CD4-positive, CD25-positive, alpha-beta regulatory T cell (primary cell): ENCODE results near the gene AP4M1. TPM values are rescaled to one million over a fixed set of nuclear protein-coding genes. Genes with fewer than 3 reads are reported as not detected.

ENCODE experiments used
- ATAC-seq, 2 donors: fragments of 150-1000 bp; cut with Tn5 transposase; one replicate each; pipeline ENCODE4 v1.10.0; 2021; ENCODE audit warnings: low read depth in 2 of 2, moderate number of reproducible peaks in 2 of 2, moderate library complexity in 1 of 2
- DNase-seq, 3 donors: peaks; one replicate each; pipeline versions ENCODE4 v3.0.0 to v3.0.0-alpha.2; 2012 to 2022; ENCODE audit warnings: mixed read lengths in 1 of 3
- H3K27ac ChIP-seq: one replicate; pipeline ENCODE4 v1.7.0; 2013; ENCODE audit warnings: mild to moderate bottlenecking, low read length; ENCODE audit not compliant: insufficient read depth, poor library complexity, severe bottlenecking
- H3K27me3 ChIP-seq: one replicate; pipeline ENCODE4 v1.7.0; 2013; ENCODE audit warnings: low read length; ENCODE audit not compliant: control insufficient read depth, insufficient read depth
- H3K36me3 ChIP-seq: one replicate; pipeline ENCODE4 v1.7.0; 2013; ENCODE audit warnings: mild to moderate bottlenecking, low read length, moderate library complexity; ENCODE audit not compliant: control insufficient read depth, insufficient read depth
- H3K4me1 ChIP-seq: 2 replicates; pipeline ENCODE4 v1.7.0; 2013; ENCODE audit warnings: mild to moderate bottlenecking, low read length; ENCODE audit not compliant: insufficient read depth, control insufficient read depth, poor library complexity, severe bottlenecking
- H3K4me3 ChIP-seq: one replicate; pipeline ENCODE4 v1.7.0; 2013; ENCODE audit warnings: low read depth, mild to moderate bottlenecking, low read length, moderate library complexity
- H3K9me3 ChIP-seq, 2 experiments: 1 replicate in 1 of 2; 2 replicates in 1 of 2; pipeline ENCODE4 v1.7.0; 2013; ENCODE audit warnings: low read length in 2 of 2, mild to moderate bottlenecking in 1 of 2, moderate library complexity in 1 of 2; ENCODE audit not compliant: control insufficient read depth in 2 of 2
- H3K27ac Mint-ChIP-seq, 3 donors: one replicate each; pipeline ENCODE4 v1.8.0; 2020 to 2022; ENCODE audit warnings: mild to moderate bottlenecking in 3 of 3, mixed read lengths in 3 of 3, moderate library complexity in 2 of 3
- H3K27me3 Mint-ChIP-seq: one replicate; pipeline ENCODE4 v1.8.0; 2022; ENCODE audit warnings: mild to moderate bottlenecking, mixed read lengths
- H3K36me3 Mint-ChIP-seq: one replicate; pipeline ENCODE4 v1.8.0; 2020; ENCODE audit warnings: mixed read lengths
- H3K4me1 Mint-ChIP-seq, 4 donors: one replicate each; pipeline ENCODE4 v1.8.0; 2020 to 2022; ENCODE audit warnings: mixed read lengths in 4 of 4, mild to moderate bottlenecking in 1 of 4
- H3K4me3 Mint-ChIP-seq, 4 donors: one replicate each; pipeline ENCODE4 v1.8.0; 2020 to 2022; ENCODE audit warnings: mild to moderate bottlenecking in 4 of 4, mixed read lengths in 4 of 4, moderate library complexity in 3 of 4
- H3K9me3 Mint-ChIP-seq, 7 donors: one replicate each; pipeline ENCODE4 v1.8.0; 2020 to 2022; ENCODE audit warnings: mixed read lengths in 7 of 7, mild to moderate bottlenecking in 3 of 7, moderate library complexity in 2 of 7
- polyA plus RNA-seq, 4 donors: library from polyadenylated mRNA; unstranded; fragments of 300-500 nt; fragmentation: Illumina TruSeq; gene quantifications; one replicate each; pipeline ENCODE4 v1.2.3, GENCODE V29; 2021
- total RNA-seq: library from RNA; stranded (reverse); gene quantifications from one replicate; pipeline ENCODE4 v1.2.3, GENCODE V29; 2022

Gene AP4M1
- total and polyA plus RNA-seq, 5 donors from 2014 or later = 2.6 to 6.4 (median 4.3) TPM

GRCh38 chr7:100077205-100077604, 24.2 kb upstream of the AP4M1 start:
- Mint-ChIP-seq H3K36me3 (peaks cover 48% of the 10 kb centered on the region), H3K9me3 (peaks cover 0 to 11% (median 0%) of the 10 kb centered on the region in 7 donors), H3K4me3 (no peak overlapping the region), H3K27ac (peak overlapping the region in 2 of 3 donors; percentile 44 to 62), H3K27me3 (peaks cover 4% of the 10 kb centered on the region), H3K4me1 (peaks cover 6 to 33% (median 17%) of the 10 kb centered on the region in 4 donors)
- no peak overlapping the region for H3K4me3 ChIP-seq
- no peak overlapping the region for H3K27ac ChIP-seq
- no peak for DNase-seq
- no peaks in the 10 kb centered on the region for H3K27me3 ChIP-seq
- H3K4me1 ChIP-seq = peaks cover 22% of the 10 kb centered on the region
- peaks cover 60% of the 10 kb centered on the region for H3K36me3 ChIP-seq
- peaks cover 3 to 8% of the 10 kb centered on the region in 2 experiments for H3K9me3 ChIP-seq
- ATAC-seq = no peak

DNA sequence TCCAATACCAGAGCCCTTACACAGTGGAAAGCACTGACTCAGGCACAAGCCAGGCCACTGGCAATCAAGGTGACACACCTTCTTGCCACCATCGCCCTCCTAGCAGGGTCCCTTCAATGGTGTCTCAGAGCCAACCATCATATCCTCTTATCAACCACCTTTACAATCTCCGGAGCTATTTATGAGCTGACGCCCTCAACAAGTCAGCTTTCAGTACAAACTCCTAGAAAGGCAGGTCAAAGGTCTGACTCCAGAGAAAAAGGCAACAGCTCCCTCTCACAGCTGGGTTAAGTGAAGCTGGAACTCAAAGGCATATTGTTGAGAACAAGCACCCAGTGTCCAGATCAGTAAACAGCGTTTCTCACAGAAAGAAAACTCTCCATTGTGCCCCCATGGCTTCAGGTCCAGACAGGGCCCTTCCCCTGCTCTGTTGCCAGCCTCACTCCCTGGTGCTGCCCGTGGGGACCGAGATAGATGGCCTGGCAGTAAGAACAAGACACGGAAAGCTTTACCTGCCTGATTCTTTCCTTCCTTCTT, 22.4 kb upstream of the AP4M1 start:
- DNase-seq (no peak), ATAC-seq (no peak)
- Mint-ChIP-seq H3K27ac (no peak overlapping the region), H3K4me1 (peaks cover 6 to 40% (median 21%) of the 10 kb centered on the region in 4 donors), H3K36me3 (peaks cover 36% of the 10 kb centered on the region), H3K27me3 (peaks cover 12% of the 10 kb centered on the region), H3K9me3 (peaks cover 0 to 2% (median 0%) of the 10 kb centered on the region in 7 donors), H3K4me3 (peak overlapping the region; percentile 7 to 81 (median 45))
- no peaks in the 10 kb centered on the region for H3K9me3 ChIP-seq
- H3K4me3 ChIP-seq = no peak overlapping the region
- H3K36me3 ChIP-seq = peaks cover 41% of the 10 kb centered on the region
- H3K27ac ChIP-seq = no peak overlapping the region
- no peaks in the 10 kb centered on the region for H3K27me3 ChIP-seq
- H3K4me1 ChIP-seq = peaks cover 31% of the 10 kb centered on the region

GRCh38 chr7:100080907-100081534, 20.4 kb upstream of the AP4M1 start:
- ATAC-seq (no peak), DNase-seq (no peak)
- peaks cover 6 to 36% (median 25%) of the 10 kb centered on the region in 4 donors for H3K4me1 Mint-ChIP-seq
- peak overlapping the region; percentile 82 to 92 (median 91) for H3K27ac Mint-ChIP-seq
- no peaks in the 10 kb centered on the region for H3K9me3 Mint-ChIP-seq
- peak overlapping the region; percentile 81 for H3K27ac ChIP-seq
- H3K36me3 ChIP-seq = peaks cover 22% of the 10 kb centered on the region
- no peaks in the 10 kb centered on the region for H3K27me3 ChIP-seq
- H3K27me3 Mint-ChIP-seq = peaks cover 16% of the 10 kb centered on the region
- peaks cover 31% of the 10 kb centered on the region for H3K4me1 ChIP-seq
- peak overlapping the region; percentile 83 for H3K4me3 ChIP-seq
- peaks cover 19% of the 10 kb centered on the region for H3K36me3 Mint-ChIP-seq
- no peaks in the 10 kb centered on the region for H3K9me3 ChIP-seq
- H3K4me3 Mint-ChIP-seq = peak overlapping the region; percentile 94 to 96 (median 95)

DNA sequence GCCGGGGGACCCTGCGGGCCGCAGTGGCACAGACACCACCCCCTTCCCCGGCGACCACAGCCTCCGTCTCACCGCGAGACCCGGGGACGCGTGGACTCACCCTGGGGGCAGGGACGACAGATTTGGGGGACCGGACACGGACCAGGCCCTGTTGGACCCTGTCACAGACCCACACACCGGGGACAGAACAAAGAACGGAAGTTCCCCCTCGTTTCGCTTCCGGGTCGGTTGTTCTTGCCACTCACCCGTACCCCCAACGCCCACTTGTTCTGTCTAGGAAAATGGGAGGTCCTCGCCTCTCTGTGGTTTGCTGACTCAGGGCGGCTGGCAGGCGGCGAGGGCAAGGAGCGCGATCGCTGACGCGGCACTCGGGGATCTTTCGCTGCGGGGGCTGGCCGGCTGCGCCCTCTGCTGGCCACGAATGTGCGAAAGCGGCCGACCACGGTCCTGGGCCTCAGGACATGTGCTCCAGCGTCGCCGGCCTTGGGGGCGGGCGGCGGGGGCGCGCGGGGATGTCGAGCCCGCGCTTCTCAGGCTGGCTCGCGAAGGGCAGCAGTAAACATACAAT, 19.8 kb upstream of the AP4M1 start, which contains the start of gene ZNF3:
Gene ZNF3 (minus strand): TSS at position 189 of the 568 bp plus-strand sequence. CDS start 4,366 bp downstream, outside the sequence.
- peaks cover 16% of the 10 kb centered on the region for H3K27me3 Mint-ChIP-seq
- Histone ChIP-seq H3K4me3 (peak within 1 kb of the TSS; percentile 83), H3K27ac (peak within 1 kb of the TSS; percentile 81), H3K4me1 (peaks cover 31% of the 10 kb centered on the region), H3K36me3 (peaks cover 18% of the 10 kb centered on the region), H3K27me3 (no peaks in the 10 kb centered on the region), H3K9me3 (no peaks in the 10 kb centered on the region)
- peak within 1 kb of the TSS; percentile 94 to 96 (median 95) for H3K4me3 Mint-ChIP-seq
- DNase-seq (peak; percentile 97 to 99 (median 98)), ATAC-seq (peak; percentile 95 to 96)
- peaks cover 6 to 36% (median 25%) of the 10 kb centered on the region in 4 donors for H3K4me1 Mint-ChIP-seq
- no peaks in the 10 kb centered on the region for H3K9me3 Mint-ChIP-seq
- H3K36me3 Mint-ChIP-seq = peaks cover 16% of the 10 kb centered on the region
- H3K27ac Mint-ChIP-seq = peak within 1 kb of the TSS; percentile 82 to 97 (median 92)

GRCh38 chr7:100082978-100083377, 18.5 kb upstream of the AP4M1 start:
- Mint-ChIP-seq H3K9me3 (no peaks in the 10 kb centered on the region), H3K36me3 (peaks cover 12% of the 10 kb centered on the region), H3K4me3 (peak overlapping the region; percentile 94 to 96 (median 95)), H3K4me1 (peaks cover 6 to 39% (median 24%) of the 10 kb centered on the region in 4 donors), H3K27me3 (peaks cover 21% of the 10 kb centered on the region), H3K27ac (peak overlapping the region; percentile 76 to 95 (median 82))
- Histone ChIP-seq H3K27ac (no peak overlapping the region), H3K9me3 (no peaks in the 10 kb centered on the region), H3K27me3 (no peaks in the 10 kb centered on the region), H3K4me1 (peaks cover 33% of the 10 kb centered on the region), H3K4me3 (peak overlapping the region; percentile 59), H3K36me3 (peaks cover 9% of the 10 kb centered on the region)
- ATAC-seq (no peak), DNase-seq (no peak)

- DNase-seq = no peak
- Histone ChIP-seq H3K9me3 (no peaks in the 10 kb centered on the region), H3K4me1 (peaks cover 39% of the 10 kb centered on the region), H3K36me3 (no peaks in the 10 kb centered on the region), H3K4me3 (no peak overlapping the region), H3K27me3 (no peaks in the 10 kb centered on the region), H3K27ac (no peak overlapping the region)
- no peak for ATAC-seq
- H3K4me1 Mint-ChIP-seq = peaks cover 6 to 44% (median 28%) of the 10 kb centered on the region in 4 donors
- H3K9me3 Mint-ChIP-seq = no peaks in the 10 kb centered on the region
- no peak overlapping the region for H3K27ac Mint-ChIP-seq
- H3K36me3 Mint-ChIP-seq = peaks cover 11% of the 10 kb centered on the region
- H3K4me3 Mint-ChIP-seq = peak overlapping the region in 1 of 4 donors; percentile 64
- H3K27me3 Mint-ChIP-seq = peaks cover 26% of the 10 kb centered on the region
Measured at GRCh38 chr7:100085515-100085914, 15.9 kb upstream of the AP4M1 start.

DNA sequence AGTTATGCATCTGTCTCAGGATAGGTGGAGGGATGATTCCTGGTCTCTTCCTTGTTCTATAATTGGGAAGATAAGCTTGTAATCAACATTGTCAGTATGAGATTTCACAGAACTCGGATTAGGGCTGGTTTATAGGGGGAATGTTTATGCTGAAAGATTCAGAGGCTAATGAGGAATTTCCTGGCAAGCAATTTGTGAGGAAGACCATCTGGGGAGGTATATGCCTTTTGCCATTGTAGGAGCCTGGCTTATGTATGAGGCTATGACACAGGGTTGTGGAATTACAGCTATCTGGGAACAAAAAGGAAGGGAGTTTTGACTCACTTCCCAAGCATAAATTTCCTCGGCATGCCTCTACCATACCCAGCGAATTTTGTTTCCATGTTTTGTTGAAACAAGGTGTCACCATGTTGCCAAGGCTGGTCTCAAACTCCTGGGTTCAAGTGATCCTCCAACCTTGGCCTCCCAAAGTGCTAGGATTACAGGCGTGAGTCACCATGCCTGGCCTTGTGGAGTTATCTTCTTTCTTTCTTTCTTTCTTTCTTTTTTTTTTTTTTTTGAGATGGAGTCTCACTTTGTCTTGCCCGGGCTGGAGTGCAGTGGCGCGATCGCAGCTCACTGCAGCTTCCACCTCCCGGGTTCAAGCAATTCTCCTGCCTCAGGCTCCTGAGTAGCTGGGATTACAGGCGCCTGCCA, 14.2 kb upstream of the AP4M1 start:
- Histone ChIP-seq H3K9me3 (no peaks in the 10 kb centered on the region), H3K27ac (peak overlapping the region; percentile 34), H3K27me3 (no peaks in the 10 kb centered on the region), H3K4me3 (no peak overlapping the region), H3K36me3 (peaks cover 16% of the 10 kb centered on the region), H3K4me1 (peaks cover 26% of the 10 kb centered on the region)
- Mint-ChIP-seq H3K4me3 (peak overlapping the region; percentile 63 to 93 (median 76)), H3K27me3 (peaks cover 22% of the 10 kb centered on the region), H3K4me1 (peaks cover 0 to 40% (median 21%) of the 10 kb centered on the region in 4 donors), H3K9me3 (no peaks in the 10 kb centered on the region), H3K27ac (peak overlapping the region; percentile 61 to 74 (median 68)), H3K36me3 (peaks cover 24% of the 10 kb centered on the region)
- DNase-seq = no peak
- ATAC-seq = no peak
